Transverse colon (tissue), 4 donors: ENCODE data around the gene PSAT1. TPM values are rescaled to one million over a fixed set of nuclear protein-coding genes. Genes with fewer than 3 reads are reported as not detected.

Experiments
- DNase-seq: peaks from one replicate; pipeline ENCODE4 v3.0.0-alpha.2; 2019
- H3K27ac ChIP-seq, 4 donors: fragments of 200-600 bp; sonication (generic); 2 replicates each; pipeline ENCODE4 v1.5.1; 2016 to 2018; ENCODE audit warnings: inconsistent platforms in 4 of 4
- H3K27me3 ChIP-seq: fragments of 200-600 bp; sonication (generic); 2 replicates; pipeline ENCODE4 v1.5.1; 2017; ENCODE audit warnings: inconsistent platforms
- H3K36me3 ChIP-seq, 4 donors: fragments of 200-600 bp; sonication (generic); 2 replicates each; pipeline ENCODE4 v1.5.1; 2017 to 2019; ENCODE audit warnings: inconsistent platforms in 4 of 4
- H3K4me1 ChIP-seq, 4 donors: fragments of 200-600 bp; sonication (generic); 2 replicates each; pipeline ENCODE4 v1.5.1; 2017 to 2020; ENCODE audit warnings: inconsistent platforms in 4 of 4
- H3K4me3 ChIP-seq, 4 donors: fragments of 200-600 bp; sonication (generic); 1 replicate in 1 of 4; 2 replicates in 3 of 4; pipeline versions ENCODE4 v1.5.1 to v1.6.1; 2017 to 2019; ENCODE audit warnings: inconsistent platforms in 4 of 4
- H3K9me3 ChIP-seq, 2 donors: fragments of 200-600 bp; sonication (generic); 2 replicates each; pipeline ENCODE4 v1.5.1; 2017 to 2019; ENCODE audit warnings: inconsistent platforms in 2 of 2
- CTCF ChIP-seq, 5 experiments: fragments of 200-600 bp in 3 of 5; fragments of 450-650 bp in 2 of 5; sonication (generic) in 3 of 5; IDR thresholded peaks; 1 replicate in 2 of 5; 2 replicates in 3 of 5; pipeline ENCODE4 v1.5.1; 2016 to 2017; ENCODE audit warnings: antibody characterized with exemption in 5 of 5, inconsistent platforms in 3 of 5, mild to moderate bottlenecking in 2 of 5, moderate library complexity in 1 of 5
- EP300 ChIP-seq: sonication (generic); formaldehyde crosslinking; IDR thresholded peaks from one replicate; pipeline ENCODE4 v1.6.1; 2017; ENCODE audit warnings: antibody characterized with exemption, low read depth
- POLR2A ChIP-seq: fragments of 450-650 bp; IDR thresholded peaks from one replicate; pipeline ENCODE4 v1.6.1; 2016; ENCODE audit warnings: antibody characterized with exemption, mild to moderate bottlenecking, moderate library complexity
- POLR2AphosphoS5 ChIP-seq, 3 donors: sonication (generic); formaldehyde crosslinking; IDR thresholded peaks; one replicate each; pipeline ENCODE4 v1.6.1; 2016; ENCODE audit warnings: antibody characterized with exemption in 3 of 3
- WGBS, 2 donors: methylation state at CpG; one replicate each; pipeline ENCODE4 v1.1.5; 2018; ENCODE audit warnings: low coverage in 1 of 2; 5-methylcytosine and 5-hydroxymethylcytosine counted together
- in situ Hi-C, 4 donors: fragments of 200-750 bp; cut with MboI; loops; one replicate each; pipeline versions ENCODE4 v1.15.0 to v1.15.1; 2017; ENCODE audit warnings: low sequenced_read_pairs in 3 of 4, low pct_ligation_motif_present in 1 of 4, low pct_unique_long_range_greater_than_20kb in 1 of 4
- intact Hi-C: fragments of 100-400 bp; cut with DNase I; formaldehyde crosslinking; loops from one replicate; pipeline ENCODE4 v1.15.1; 2023; ENCODE audit warnings: low total_unique reads
- total RNA-seq, 4 donors: library from RNA; depleted of rRNA; stranded (reverse); fragments of >200 nt; gene quantifications; one replicate each; pipeline ENCODE4 v1.1.0, GENCODE V29; 2016

Gene PSAT1
- total RNA-seq, result 1 to 10 TPM in 3 of 4 donors, not detected in 1; 1.6 to 3.5 (median 2.3) TPM

- peaks cover 25% of the 10 kb centered on the region for H3K27me3 ChIP-seq
- peak within 1 kb of the TSS; percentile 50 to 74 (median 58) for H3K27ac ChIP-seq
- 0% methylated on average over 30 of the region's 76 CpGs; no CpG with 5 or more reads in 1 of the 2 donors for whole genome bisulfite sequencing, 2 donors
- H3K9me3 ChIP-seq, result no peaks in the 10 kb centered on the region
- DNase-seq, result peak; percentile 86
- intact Hi-C loops (no loop called here), in situ Hi-C loops (no loop called here)
- no peaks in the 10 kb centered on the region for H3K36me3 ChIP-seq
- TF ChIP-seq CTCF (IDR thresholded peaks at IDR 0.05), result no peak
- TF ChIP-seq EP300, result no peak
- TF ChIP-seq POLR2AphosphoS5 (IDR thresholded peaks at IDR 0.05), result peak in 2 of 3 donors; percentile 5 to 6
- TF ChIP-seq POLR2A, result no peak
- H3K4me3 ChIP-seq, result peak within 1 kb of the TSS; percentile 22 to 65 (median 49)
- peaks cover 0 to 29% (median 26%) of the 10 kb centered on the region in 4 donors for H3K4me1 ChIP-seq
Measured at GRCh38 chr9:78296893-78297671, at the start of gene PSAT1. TSS of gene PSAT1 (plus strand) at chr9:78297125. CDS start at chr9:78297211, 86 bp downstream.

DNA sequence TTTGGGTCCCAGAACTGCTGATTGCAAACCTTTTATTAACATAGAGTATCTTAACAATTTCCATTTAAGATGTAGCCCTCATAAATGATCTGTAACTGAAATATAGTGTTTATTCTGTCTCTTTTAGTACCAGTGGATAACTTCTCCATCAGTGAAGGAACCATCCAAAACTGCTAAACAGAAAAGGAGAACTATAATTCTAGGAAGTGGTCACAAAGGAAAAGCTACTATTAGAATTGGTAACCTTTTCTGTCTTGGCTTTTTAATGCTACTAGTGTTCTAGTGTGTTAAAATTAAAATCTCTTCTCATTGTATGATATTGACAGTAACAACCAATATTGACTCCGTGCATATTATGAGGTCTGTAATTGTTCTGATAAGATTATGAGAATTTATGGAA lies 48.3 kb upstream of the PSAT1 start:
- no peak for DNase-seq
- no peak overlapping the region for H3K4me3 ChIP-seq
- no peak overlapping the region for H3K27ac ChIP-seq
- no peaks in the 10 kb centered on the region for H3K36me3 ChIP-seq
- TF ChIP-seq POLR2A, result no peak
- TF ChIP-seq EP300, result no peak
- no peaks in the 10 kb centered on the region for H3K4me1 ChIP-seq
- WGBS, 2 donors, result 81 to 91% methylated on average over 1 of the region's 1 CpG
- intact Hi-C loops, result no loop called here
- no peaks in the 10 kb centered on the region for H3K9me3 ChIP-seq
- in situ Hi-C loops, result no loop called here
- H3K27me3 ChIP-seq, result no peaks in the 10 kb centered on the region

GRCh38 chr9:78249542-78249941 lies 47.4 kb upstream of the PSAT1 start:
- DNase-seq, result no peak
- Histone ChIP-seq H3K27me3 (no peaks in the 10 kb centered on the region), H3K4me3 (no peak overlapping the region), H3K9me3 (no peaks in the 10 kb centered on the region), H3K4me1 (no peaks in the 10 kb centered on the region), H3K27ac (no peak overlapping the region), H3K36me3 (no peaks in the 10 kb centered on the region)
- in situ Hi-C loops (no loop called here), intact Hi-C loops (no loop called here)
- TF ChIP-seq POLR2AphosphoS5 (IDR thresholded peaks at IDR 0.05) (no peak), EP300 (no peak), CTCF (IDR thresholded peaks at IDR 0.05) (no peak), POLR2A (no peak)

GRCh38 chr9:78252616-78253015 lies 44.3 kb upstream of the PSAT1 start:
- 95 to 100% methylated on average over 1 of the region's 1 CpG for WGBS, 2 donors
- Histone ChIP-seq H3K27ac (no peak overlapping the region), H3K27me3 (no peaks in the 10 kb centered on the region), H3K4me1 (no peaks in the 10 kb centered on the region), H3K36me3 (no peaks in the 10 kb centered on the region), H3K9me3 (no peaks in the 10 kb centered on the region), H3K4me3 (no peak overlapping the region)
- no peak for TF ChIP-seq POLR2A
- TF ChIP-seq EP300, result no peak
- TF ChIP-seq POLR2AphosphoS5 (IDR thresholded peaks at IDR 0.05), result no peak
- TF ChIP-seq CTCF (IDR thresholded peaks at IDR 0.05), result no peak
- in situ Hi-C loops (loop anchor here in 1 of 4 donors (25.0 kb wide), 1 partner anchor 110 kb away; no protein-coding TSS in a partner anchor), intact Hi-C loops (no loop called here)
- no peak for DNase-seq
